ENCODE measurements around the gene EML6.

GRCh38 chr2:54954158-54954557, 230.7 kb downstream of the EML6 start:
- TF ChIP-seq REST (IDR thresholded peaks at IDR 0.05; ENCODE audit: borderline replicate concordance in 1 of 2, low read depth in 1 of 2, low read length in 2 of 2) (no peak), CEBPZ (IDR thresholded peaks at IDR 0.05; ENCODE audit: low read length) (no peak), ZMYM4 (CRISPR knock-in tag; IDR thresholded peaks at IDR 0.05) (no peak), U2AF2 (IDR thresholded peaks at IDR 0.05; ENCODE audit: low read depth, low read length) (no peak), TBX3 (IDR thresholded peaks at IDR 0.05; ENCODE audit: borderline replicate concordance) (no peak), ELK4 (CRISPR knock-in tag; IDR thresholded peaks at IDR 0.05; ENCODE audit: borderline replicate concordance) (no peak), TRIM24 (CRISPR knock-in tag; IDR thresholded peaks at IDR 0.05) (no peak), ZNF569 (CRISPR knock-in tag; IDR thresholded peaks at IDR 0.05; ENCODE audit: borderline replicate concordance) (no peak), HMGXB4 (CRISPR knock-in tag; IDR thresholded peaks at IDR 0.05; ENCODE audit: borderline replicate concordance in 1 of 2, low read depth in 1 of 2) (no peak), SPEN (CRISPR knock-in tag; IDR thresholded peaks at IDR 0.05; ENCODE audit: low read depth) (no peak)
